HEK293 (cell line): ENCODE data around the gene HDLBP.

Source experiments
- CTCF ChIA-PET: fragments of 350-600 bp; formaldehyde crosslinking; extraction: SDS; loops from one replicate; lab custom pipeline; 2021; ENCODE audit warnings: antibody characterized with exemption; lab: Yijun Ruan, JAX
- POLR2A ChIA-PET: fragments of 300-600 bp; formaldehyde crosslinking; extraction: SDS; loops from one replicate; lab custom pipeline; 2020; ENCODE audit warnings: antibody characterized with exemption, inconsistent platforms; lab: Yijun Ruan, JAX
- H3K27ac ChIP-seq: fragments of 200-500 bp; sonication (Bioruptor generic); 2 replicates; pipeline ENCODE4 v1.5.1; 2014; ENCODE audit warnings: low read depth, low read length, control low read depth, inconsistent platforms; ENCODE audit errors: extremely low read depth
- H3K36me3 ChIP-seq, 2 experiments: fragments of 200-500 bp in 1 of 2; sonication (Bioruptor generic) in 1 of 2; 1 replicate in 1 of 2; 2 replicates in 1 of 2; pipeline ENCODE4 v1.5.1; 2014 to 2017; ENCODE audit warnings: inconsistent platforms in 2 of 2, low read length in 2 of 2; ENCODE audit not compliant: control insufficient read depth in 2 of 2, insufficient read depth in 1 of 2
- H3K4me1 ChIP-seq: fragments of 200-500 bp; sonication (Bioruptor generic); 2 replicates; pipeline ENCODE4 v1.5.1; 2014; ENCODE audit warnings: mild to moderate bottlenecking, low read length, inconsistent platforms; ENCODE audit not compliant: control insufficient read depth, insufficient read depth
- H3K4me3 ChIP-seq: 2 replicates; pipeline ENCODE4 v1.5.1; 2011; ENCODE audit warnings: low read depth, mild to moderate bottlenecking, control low read depth, low read length, moderate library complexity
- H3K9me3 ChIP-seq: fragments of 200-500 bp; sonication (Bioruptor generic); 2 replicates; pipeline ENCODE4 v1.5.1; 2014; ENCODE audit warnings: low read depth, low read length, inconsistent platforms; ENCODE audit not compliant: control insufficient read depth, insufficient read depth
- GLI4 ChIP-seq: fragments of 450-650 bp; formaldehyde crosslinking; IDR thresholded peaks from 2 replicates; pipeline ENCODE4 v1.5.1; 2016; ENCODE audit warnings: missing biosample characterization, missing genetic modification characterization
- KLF8 ChIP-seq: fragments of 450-650 bp; formaldehyde crosslinking; IDR thresholded peaks from 2 replicates; pipeline ENCODE4 v1.5.1; 2016; ENCODE audit warnings: missing biosample characterization, missing genetic modification characterization
- SP3 ChIP-seq: fragments of 450-650 bp; formaldehyde crosslinking; IDR thresholded peaks from 2 replicates; pipeline ENCODE4 v1.5.1; 2016; ENCODE audit warnings: missing biosample characterization, missing genetic modification characterization
- SP7 ChIP-seq: fragments of 450-650 bp; formaldehyde crosslinking; IDR thresholded peaks from 2 replicates; pipeline ENCODE4 v1.5.1; 2016; ENCODE audit warnings: missing biosample characterization, missing genetic modification characterization
- ZNF112 ChIP-seq: fragments of 450-650 bp; formaldehyde crosslinking; IDR thresholded peaks from 2 replicates; pipeline ENCODE4 v1.5.0; 2017; ENCODE audit warnings: missing biosample characterization, missing genetic modification characterization
- ZNF121 ChIP-seq: fragments of 450-650 bp; formaldehyde crosslinking; IDR thresholded peaks from 2 replicates; pipeline ENCODE4 v1.5.1; 2016; ENCODE audit warnings: missing biosample characterization, missing genetic modification characterization
- ZNF132 ChIP-seq: fragments of 450-650 bp; formaldehyde crosslinking; IDR thresholded peaks from 2 replicates; pipeline ENCODE4 v1.5.1; 2017; ENCODE audit warnings: missing biosample characterization, missing genetic modification characterization, borderline replicate concordance
- ZNF157 ChIP-seq: fragments of 450-650 bp; formaldehyde crosslinking; IDR thresholded peaks from 2 replicates; pipeline ENCODE4 v1.5.1; 2016; ENCODE audit warnings: missing biosample characterization, missing genetic modification characterization
- ZNF394 ChIP-seq: fragments of 450-650 bp; formaldehyde crosslinking; IDR thresholded peaks from 2 replicates; pipeline ENCODE4 v1.5.1; 2016; ENCODE audit warnings: missing biosample characterization, missing genetic modification characterization, mild to moderate bottlenecking, moderate library complexity, borderline replicate concordance
- ZNF404 ChIP-seq: fragments of 450-650 bp; formaldehyde crosslinking; IDR thresholded peaks from 2 replicates; pipeline ENCODE4 v1.5.1; 2017; ENCODE audit warnings: missing biosample characterization, missing genetic modification characterization
- ZNF558 ChIP-seq: fragments of 450-650 bp; formaldehyde crosslinking; IDR thresholded peaks from 2 replicates; pipeline ENCODE4 v1.5.1; 2016; ENCODE audit warnings: missing biosample characterization, missing genetic modification characterization
- TF ChIP-seq, protein P1 (sequence below): fragments of 450-650 bp; formaldehyde crosslinking; IDR thresholded peaks from 2 replicates; pipeline ENCODE4 v1.5.1; 2017; ENCODE audit warnings: missing biosample characterization, missing genetic modification characterization
- TF ChIP-seq, protein P2 (sequence below): fragments of 450-650 bp; formaldehyde crosslinking; IDR thresholded peaks from 2 replicates; pipeline ENCODE4 v1.5.1; 2016; ENCODE audit warnings: missing biosample characterization, missing genetic modification characterization
- TF ChIP-seq, protein P3 (sequence below): fragments of 450-650 bp; formaldehyde crosslinking; IDR thresholded peaks from 2 replicates; pipeline ENCODE4 v1.5.1; 2016; ENCODE audit warnings: missing biosample characterization, missing genetic modification characterization
- TF ChIP-seq, protein P4 (sequence below): fragments of 450-650 bp; formaldehyde crosslinking; IDR thresholded peaks from 2 replicates; pipeline ENCODE4 v1.5.1; 2017; ENCODE audit warnings: missing biosample characterization, missing genetic modification characterization

HDLBP gene

DNA sequence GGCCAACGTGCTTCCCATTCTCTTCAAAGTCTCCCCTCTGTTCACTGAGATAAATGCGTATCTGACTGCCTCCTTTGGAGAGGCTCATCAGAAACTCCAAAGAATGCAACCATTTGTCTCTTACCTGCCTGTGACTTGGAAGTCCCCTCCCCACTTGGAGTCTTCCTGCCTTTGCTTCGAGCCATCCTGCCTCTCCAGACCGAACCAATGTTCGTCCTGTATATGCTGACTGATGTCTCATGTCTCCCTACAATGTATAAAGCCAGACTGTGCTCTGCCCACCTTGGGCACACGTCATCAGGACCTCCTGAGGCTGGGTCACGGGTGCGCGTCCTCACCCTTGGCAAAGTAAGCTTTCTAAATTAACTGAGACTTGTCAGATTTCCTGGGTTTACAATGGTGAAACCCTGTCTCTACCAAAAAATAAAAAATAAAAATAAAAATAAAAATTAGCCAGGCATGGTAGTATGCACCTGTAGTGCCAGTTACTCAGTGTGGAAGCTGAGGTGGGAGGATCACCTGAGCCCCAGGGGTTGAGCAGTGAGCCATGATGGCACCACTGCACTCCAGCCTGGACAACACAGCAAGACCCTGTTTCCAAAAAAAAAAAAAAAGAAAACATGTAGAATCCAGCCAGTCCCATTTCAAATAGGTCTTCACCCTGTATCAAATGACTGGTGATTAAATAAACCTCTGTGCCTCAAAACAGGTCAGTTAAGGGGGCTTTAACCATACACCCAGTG is 29.0 kb downstream of the HDLBP start:
- no peak overlapping the region for H3K4me3 ChIP-seq
- ChIA-PET POLR2A (no interaction called here), CTCF (no interaction called here)
- no peak overlapping the region for H3K27ac ChIP-seq
- H3K36me3 ChIP-seq, result peaks cover 0 to 4% of the 10 kb centered on the region in 2 experiments; a peak in 2 of 3 replicates
- H3K4me1 ChIP-seq, result no peaks in the 10 kb centered on the region
- TF ChIP-seq ZNF121 (tag by site-specific recombination) (0 out of 2 replicates have a peak, but pooled peaks have one; percentile 11), SP7 (no peak), SP3 (tag by site-specific recombination) (no peak), ZNF112 (tag by site-specific recombination) (no peak), GLI4 (tag by site-specific recombination) (no peak), ZNF558 (tag by site-specific recombination) (no peak), ZNF404 (tag by site-specific recombination) (no peak), ZNF157 (tag by site-specific recombination) (no peak), ZNF132 (tag by site-specific recombination) (no peak)
- TF ChIP-seq, protein P1, sequence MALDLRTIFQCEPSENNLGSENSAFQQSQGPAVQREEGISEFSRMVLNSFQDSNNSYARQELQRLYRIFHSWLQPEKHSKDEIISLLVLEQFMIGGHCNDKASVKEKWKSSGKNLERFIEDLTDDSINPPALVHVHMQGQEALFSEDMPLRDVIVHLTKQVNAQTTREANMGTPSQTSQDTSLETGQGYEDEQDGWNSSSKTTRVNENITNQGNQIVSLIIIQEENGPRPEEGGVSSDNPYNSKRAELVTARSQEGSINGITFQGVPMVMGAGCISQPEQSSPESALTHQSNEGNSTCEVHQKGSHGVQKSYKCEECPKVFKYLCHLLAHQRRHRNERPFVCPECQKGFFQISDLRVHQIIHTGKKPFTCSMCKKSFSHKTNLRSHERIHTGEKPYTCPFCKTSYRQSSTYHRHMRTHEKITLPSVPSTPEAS (tag by site-specific recombination), result no peak
- TF ChIP-seq, protein P2, sequence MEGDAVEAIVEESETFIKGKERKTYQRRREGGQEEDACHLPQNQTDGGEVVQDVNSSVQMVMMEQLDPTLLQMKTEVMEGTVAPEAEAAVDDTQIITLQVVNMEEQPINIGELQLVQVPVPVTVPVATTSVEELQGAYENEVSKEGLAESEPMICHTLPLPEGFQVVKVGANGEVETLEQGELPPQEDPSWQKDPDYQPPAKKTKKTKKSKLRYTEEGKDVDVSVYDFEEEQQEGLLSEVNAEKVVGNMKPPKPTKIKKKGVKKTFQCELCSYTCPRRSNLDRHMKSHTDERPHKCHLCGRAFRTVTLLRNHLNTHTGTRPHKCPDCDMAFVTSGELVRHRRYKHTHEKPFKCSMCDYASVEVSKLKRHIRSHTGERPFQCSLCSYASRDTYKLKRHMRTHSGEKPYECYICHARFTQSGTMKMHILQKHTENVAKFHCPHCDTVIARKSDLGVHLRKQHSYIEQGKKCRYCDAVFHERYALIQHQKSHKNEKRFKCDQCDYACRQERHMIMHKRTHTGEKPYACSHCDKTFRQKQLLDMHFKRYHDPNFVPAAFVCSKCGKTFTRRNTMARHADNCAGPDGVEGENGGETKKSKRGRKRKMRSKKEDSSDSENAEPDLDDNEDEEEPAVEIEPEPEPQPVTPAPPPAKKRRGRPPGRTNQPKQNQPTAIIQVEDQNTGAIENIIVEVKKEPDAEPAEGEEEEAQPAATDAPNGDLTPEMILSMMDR (tag by site-specific recombination), result no peak
- TF ChIP-seq, protein P3, sequence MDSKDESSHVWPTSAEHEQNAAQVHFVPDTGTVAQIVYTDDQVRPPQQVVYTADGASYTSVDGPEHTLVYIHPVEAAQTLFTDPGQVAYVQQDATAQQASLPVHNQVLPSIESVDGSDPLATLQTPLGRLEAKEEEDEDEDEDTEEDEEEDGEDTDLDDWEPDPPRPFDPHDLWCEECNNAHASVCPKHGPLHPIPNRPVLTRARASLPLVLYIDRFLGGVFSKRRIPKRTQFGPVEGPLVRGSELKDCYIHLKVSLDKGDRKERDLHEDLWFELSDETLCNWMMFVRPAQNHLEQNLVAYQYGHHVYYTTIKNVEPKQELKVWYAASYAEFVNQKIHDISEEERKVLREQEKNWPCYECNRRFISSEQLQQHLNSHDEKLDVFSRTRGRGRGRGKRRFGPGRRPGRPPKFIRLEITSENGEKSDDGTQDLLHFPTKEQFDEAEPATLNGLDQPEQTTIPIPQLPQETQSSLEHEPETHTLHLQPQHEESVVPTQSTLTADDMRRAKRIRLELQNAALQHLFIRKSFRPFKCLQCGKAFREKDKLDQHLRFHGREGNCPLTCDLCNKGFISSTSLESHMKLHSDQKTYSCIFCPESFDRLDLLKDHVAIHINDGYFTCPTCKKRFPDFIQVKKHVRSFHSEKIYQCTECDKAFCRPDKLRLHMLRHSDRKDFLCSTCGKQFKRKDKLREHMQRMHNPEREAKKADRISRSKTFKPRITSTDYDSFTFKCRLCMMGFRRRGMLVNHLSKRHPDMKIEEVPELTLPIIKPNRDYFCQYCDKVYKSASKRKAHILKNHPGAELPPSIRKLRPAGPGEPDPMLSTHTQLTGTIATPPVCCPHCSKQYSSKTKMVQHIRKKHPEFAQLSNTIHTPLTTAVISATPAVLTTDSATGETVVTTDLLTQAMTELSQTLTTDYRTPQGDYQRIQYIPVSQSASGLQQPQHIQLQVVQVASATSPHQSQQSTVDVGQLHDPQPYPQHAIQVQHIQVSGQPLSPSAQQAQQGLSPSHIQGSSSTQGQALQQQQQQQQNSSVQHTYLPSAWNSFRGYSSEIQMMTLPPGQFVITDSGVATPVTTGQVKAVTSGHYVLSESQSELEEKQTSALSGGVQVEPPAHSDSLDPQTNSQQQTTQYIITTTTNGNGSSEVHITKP (tag by site-specific recombination), result peak; percentile 59
- H3K9me3 ChIP-seq, result no peaks in the 10 kb centered on the region

DNA sequence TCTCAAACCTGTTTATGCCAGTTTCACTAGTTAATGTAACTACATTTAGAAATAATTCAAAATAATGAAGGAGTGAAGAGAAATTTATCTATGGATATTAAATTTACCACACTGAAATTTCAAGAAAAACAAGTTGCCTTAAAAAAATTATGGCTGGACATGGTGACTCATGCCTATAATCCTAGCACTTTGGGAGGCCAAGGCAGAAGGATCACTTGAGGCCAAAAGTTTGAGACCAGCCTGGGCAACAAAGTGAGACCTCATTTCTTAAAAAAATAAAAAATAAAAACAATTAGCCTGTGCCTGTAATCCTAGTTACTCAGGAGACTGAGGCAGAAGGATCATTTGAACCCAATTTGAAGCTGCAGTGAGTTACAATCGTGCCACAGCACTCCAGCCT is 29.9 kb downstream of the HDLBP start:
- no peak overlapping the region for H3K27ac ChIP-seq
- H3K9me3 ChIP-seq, result no peaks in the 10 kb centered on the region
- H3K4me3 ChIP-seq, result no peak overlapping the region
- H3K4me1 ChIP-seq, result no peaks in the 10 kb centered on the region
- H3K36me3 ChIP-seq, result peaks cover 0 to 4% of the 10 kb centered on the region in 2 experiments; a peak in 2 of 3 replicates
- TF ChIP-seq ZNF394 (tag by site-specific recombination) (no peak), KLF8 (tag by site-specific recombination) (no peak), ZNF132 (tag by site-specific recombination) (no peak)
- TF ChIP-seq, protein P4, sequence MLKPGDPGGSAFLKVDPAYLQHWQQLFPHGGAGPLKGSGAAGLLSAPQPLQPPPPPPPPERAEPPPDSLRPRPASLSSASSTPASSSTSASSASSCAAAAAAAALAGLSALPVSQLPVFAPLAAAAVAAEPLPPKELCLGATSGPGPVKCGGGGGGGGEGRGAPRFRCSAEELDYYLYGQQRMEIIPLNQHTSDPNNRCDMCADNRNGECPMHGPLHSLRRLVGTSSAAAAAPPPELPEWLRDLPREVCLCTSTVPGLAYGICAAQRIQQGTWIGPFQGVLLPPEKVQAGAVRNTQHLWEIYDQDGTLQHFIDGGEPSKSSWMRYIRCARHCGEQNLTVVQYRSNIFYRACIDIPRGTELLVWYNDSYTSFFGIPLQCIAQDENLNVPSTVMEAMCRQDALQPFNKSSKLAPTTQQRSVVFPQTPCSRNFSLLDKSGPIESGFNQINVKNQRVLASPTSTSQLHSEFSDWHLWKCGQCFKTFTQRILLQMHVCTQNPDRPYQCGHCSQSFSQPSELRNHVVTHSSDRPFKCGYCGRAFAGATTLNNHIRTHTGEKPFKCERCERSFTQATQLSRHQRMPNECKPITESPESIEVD (tag by site-specific recombination), result peak; percentile 22; the same call in 1 of the 2 replicates
- ChIA-PET POLR2A (no interaction called here), CTCF (no interaction called here)
